AML-193 (cell line): ENCODE measurements around the gene GRIK4.

ENCODE experiments used
- DNase-seq, 2 experiments: peaks; one replicate each; lab custom pipeline; 2025; lab: John Stamatoyannopoulos, UW

Gene GRIK4

GRCh38 chr11:120815319-120816100, 304.0 kb downstream of the GRIK4 start:
- no peak for DNase-seq

- no peak for DNase-seq
Measured at GRCh38 chr11:120816176-120816575, 304.6 kb downstream of the GRIK4 start.

- no peak for DNase-seq
Measured at GRCh38 chr11:120816711-120817110, 305.2 kb downstream of the GRIK4 start.

GRCh38 chr11:120817158-120817557, 305.6 kb downstream of the GRIK4 start:
- DNase-seq, result no peak

- DNase-seq, result no peak
Measured at GRCh38 chr11:120818097-120818496, 306.5 kb downstream of the GRIK4 start.

- no peak for DNase-seq
Measured at GRCh38 chr11:120819003-120819402, 307.5 kb downstream of the GRIK4 start.

- no peak for DNase-seq
Measured at GRCh38 chr11:120819437-120820365, 308.2 kb downstream of the GRIK4 start.

- DNase-seq, result no peak
Measured at GRCh38 chr11:120823159-120823558, 311.6 kb downstream of the GRIK4 start.

GRCh38 chr11:120824242-120824641, 312.7 kb downstream of the GRIK4 start:
- no peak for DNase-seq

GRCh38 chr11:120827198-120827597, 315.6 kb downstream of the GRIK4 start:
- DNase-seq, result no peak

- no peak for DNase-seq
Measured at GRCh38 chr11:120827820-120828219, 316.3 kb downstream of the GRIK4 start.

- no peak for DNase-seq
Measured at GRCh38 chr11:120828847-120829246, 317.3 kb downstream of the GRIK4 start.

GRCh38 chr11:120830085-120830620, 318.6 kb downstream of the GRIK4 start:
- no peak for DNase-seq

- DNase-seq, result no peak
Measured at GRCh38 chr11:120832481-120833238, 321.1 kb downstream of the GRIK4 start.

- DNase-seq, result no peak
Measured at GRCh38 chr11:120834686-120835210, 323.2 kb downstream of the GRIK4 start.

- DNase-seq, result no peak
Measured at GRCh38 chr11:120835601-120836228, 324.2 kb downstream of the GRIK4 start.

- DNase-seq, result no peak
Measured at GRCh38 chr11:120837696-120838095, 326.1 kb downstream of the GRIK4 start.

GRCh38 chr11:120839201-120839600, 327.7 kb downstream of the GRIK4 start:
- DNase-seq, result no peak

GRCh38 chr11:120839846-120840402, 328.4 kb downstream of the GRIK4 start:
- peak; percentile 35 to 54 for DNase-seq

- DNase-seq, result no peak
Measured at GRCh38 chr11:120840661-120841060, 329.1 kb downstream of the GRIK4 start.

GRCh38 chr11:120841074-120841473, 329.5 kb downstream of the GRIK4 start:
- no peak for DNase-seq
